SH-SY5Y (cell line): ENCODE data around the gene DYRK3.

Experiments used
- GATA2 ChIP-seq: IDR thresholded peaks from 2 replicates; pipeline ENCODE4 v1.6.1; 2011; ENCODE audit warnings: mild to moderate bottlenecking, low read depth, low read length
- GATA3 ChIP-seq: IDR thresholded peaks from 2 replicates; pipeline ENCODE4 v1.6.1; 2011; ENCODE audit warnings: low read depth, mild to moderate bottlenecking, low read length, moderate library complexity

DNA sequence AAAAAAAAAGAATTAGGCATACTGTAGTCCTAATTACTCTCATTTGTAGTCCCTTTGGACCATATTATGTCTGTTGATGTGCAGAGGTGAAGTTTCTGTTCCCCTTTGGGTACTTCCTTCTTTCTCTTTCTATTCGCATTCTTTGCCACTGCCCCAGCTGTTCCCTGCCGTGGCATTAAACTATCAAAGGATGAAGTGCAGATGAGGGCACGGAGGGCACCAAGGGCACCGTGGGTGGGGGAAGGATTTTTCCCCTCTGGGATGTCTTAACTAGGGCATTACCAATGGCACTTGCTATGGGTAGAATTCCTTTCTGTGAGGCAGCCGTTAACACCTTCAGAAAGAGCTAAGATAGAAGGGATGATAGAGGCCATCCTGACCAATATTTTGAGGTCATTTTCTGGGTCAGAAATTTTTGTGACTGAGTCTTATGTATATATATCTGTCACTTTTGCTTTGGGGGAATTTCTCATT lies 44.4 kb downstream of the DYRK3 start:
- no peak for TF ChIP-seq GATA2
- no peak for TF ChIP-seq GATA3
